ENCODE results near the gene ICAM4. TPM values are rescaled to one million over a fixed set of nuclear protein-coding genes. Genes with fewer than 3 reads are reported as not detected.

Gene ICAM4
- total and polyA plus RNA-seq, 2 donors (not counting 3 experiments of a cell fraction or from before 2014, with no cell fraction given): 0.44 to 0.49 TPM

DNA sequence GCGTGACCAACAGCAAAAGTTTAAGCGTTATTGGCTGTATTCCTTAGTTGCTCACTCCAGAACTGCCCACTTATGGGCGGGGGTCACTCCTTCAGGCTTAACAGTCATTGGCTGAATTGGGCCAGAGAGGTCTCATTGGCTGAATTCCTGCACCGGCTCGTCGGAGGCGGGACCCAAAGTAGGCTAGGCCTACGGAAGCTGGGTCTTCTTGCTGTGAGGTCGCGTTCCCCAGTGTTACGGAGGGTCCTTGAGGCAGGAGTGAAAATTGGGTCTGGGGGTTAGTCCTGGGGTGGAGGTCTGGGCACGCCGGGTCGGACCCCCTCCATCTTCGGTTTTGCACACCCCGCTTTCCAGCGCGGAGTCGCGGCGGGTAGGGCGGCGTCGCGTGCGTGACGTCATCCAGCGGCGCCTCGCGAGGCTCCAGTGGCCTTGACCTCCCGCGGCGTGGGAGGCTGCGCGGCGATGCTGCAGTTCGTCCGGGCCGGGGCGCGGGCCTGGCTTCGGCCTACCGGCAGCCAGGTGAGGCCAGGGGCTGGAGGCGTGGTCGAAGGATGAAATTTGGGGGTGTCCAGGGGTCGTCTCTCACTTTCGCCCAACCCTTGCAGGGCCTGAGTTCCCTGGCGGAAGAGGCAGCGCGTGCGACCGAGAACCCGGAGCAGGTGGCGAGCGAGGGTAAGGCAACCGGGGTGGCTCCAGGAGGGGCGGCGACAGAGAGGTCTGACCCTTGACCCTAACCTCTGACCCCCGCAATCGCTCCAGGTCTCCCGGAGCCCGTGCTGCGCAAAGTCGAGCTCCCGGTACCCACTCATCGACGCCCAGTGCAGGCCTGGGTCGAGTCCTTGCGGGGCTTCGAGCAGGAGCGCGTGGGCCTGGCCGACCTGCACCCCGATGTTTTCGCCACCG, 34.7 kb upstream of the ICAM4 start, which contains the start of gene MRPL4:
Gene MRPL4 (plus strand): TSS at position 423 of the 903 bp plus-strand sequence. CDS start 40 bp downstream, at position 463.
- Histone ChIP-seq H3K4me1 (ENCODE audit: control insufficient read depth, extremely low read depth, insufficient read depth, low read length) (peaks cover 8% of the 10 kb centered on the region), H3K9me1 (replicated peaks; ENCODE audit: control insufficient read depth, extremely low read depth, insufficient read depth, low read length) (no peaks in the 10 kb centered on the region), H3K36me3 (ENCODE audit: control insufficient read depth in 2 of 2, extremely low read depth in 1 of 2, insufficient read depth in 2 of 2, low read length in 2 of 2) (peaks cover 6 to 10% of the 10 kb centered on the region in 2 experiments), H3K9me3 (replicated peaks; ENCODE audit: control insufficient read depth, insufficient read depth, low read length) (no peaks in the 10 kb centered on the region), H3K27ac (ENCODE audit: insufficient read depth, low read depth, low read length) (peak within 1 kb of the TSS; percentile 14), H3K4me2 (ENCODE audit: insufficient read depth, low read length) (peak within 1 kb of the TSS; percentile 94), H2AFZ (ENCODE audit: low read depth, low read length) (peak within 1 kb of the TSS; percentile 78), H3K9ac (replicated peaks; ENCODE audit: extremely low read depth, insufficient read depth, low read length) (peak within 1 kb of the TSS; percentile 52), H3K27me3 (ENCODE audit: control insufficient read depth in 2 of 2, insufficient read depth in 2 of 2, low read length in 2 of 2) (no peaks in the 10 kb centered on the region), H4K20me1 (replicated peaks; ENCODE audit: control insufficient read depth, extremely low read depth, insufficient read depth, low read length) (no peaks in the 10 kb centered on the region), H3K79me2 (ENCODE audit: control insufficient read depth, insufficient read depth, low read length) (peaks cover 19% of the 10 kb centered on the region), H3K4me3 (replicated peaks in 1 of 3; ENCODE audit: insufficient read depth in 1 of 3, low read depth in 1 of 3, low read length in 3 of 3) (peak within 1 kb of the TSS; percentile 14 to 89 (median 59))
- dilution Hi-C loops (cut with MboI; ENCODE audit: extremely low pct_ligation_motif_present, low sequenced_read_pairs) (no loop called here), intact Hi-C loops (cut with micrococcal nuclease) (loop anchor here (2.0 to 5.0 kb wide), 3 partner anchors 80 to 177 kb away; partner anchors contain the start of gene RAVER1)
- TF ChIP-seq MYC (IDR thresholded peaks at IDR 0.05; ENCODE audit: low read depth, low read length) (peak; percentile 94), EZH2 (IDR thresholded peaks at IDR 0.05; ENCODE audit: borderline replicate concordance, low read depth, low read length, severe bottlenecking) (no peak), POLR2AphosphoS5 (IDR thresholded peaks at IDR 0.05; ENCODE audit: insufficient read depth, low read depth, low read length) (peak; percentile 78), GATA2 (IDR thresholded peaks at IDR 0.05; ENCODE audit: insufficient read depth, insufficient read length, low read depth, low read length) (no peak), POLR2A (IDR thresholded peaks at IDR 0.05; ENCODE audit: low read depth, low read length) (peak; percentile 72), FOS (IDR thresholded peaks at IDR 0.05; ENCODE audit: borderline replicate concordance, insufficient read depth, low read length) (no peak)
- TF ChIP-seq, protein P1, sequence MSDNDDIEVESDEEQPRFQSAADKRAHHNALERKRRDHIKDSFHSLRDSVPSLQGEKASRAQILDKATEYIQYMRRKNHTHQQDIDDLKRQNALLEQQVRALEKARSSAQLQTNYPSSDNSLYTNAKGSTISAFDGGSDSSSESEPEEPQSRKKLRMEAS (IDR thresholded peaks at IDR 0.05; ENCODE audit: insufficient read depth, insufficient read length): peak; percentile 24
- TF ChIP-seq, protein P2, sequence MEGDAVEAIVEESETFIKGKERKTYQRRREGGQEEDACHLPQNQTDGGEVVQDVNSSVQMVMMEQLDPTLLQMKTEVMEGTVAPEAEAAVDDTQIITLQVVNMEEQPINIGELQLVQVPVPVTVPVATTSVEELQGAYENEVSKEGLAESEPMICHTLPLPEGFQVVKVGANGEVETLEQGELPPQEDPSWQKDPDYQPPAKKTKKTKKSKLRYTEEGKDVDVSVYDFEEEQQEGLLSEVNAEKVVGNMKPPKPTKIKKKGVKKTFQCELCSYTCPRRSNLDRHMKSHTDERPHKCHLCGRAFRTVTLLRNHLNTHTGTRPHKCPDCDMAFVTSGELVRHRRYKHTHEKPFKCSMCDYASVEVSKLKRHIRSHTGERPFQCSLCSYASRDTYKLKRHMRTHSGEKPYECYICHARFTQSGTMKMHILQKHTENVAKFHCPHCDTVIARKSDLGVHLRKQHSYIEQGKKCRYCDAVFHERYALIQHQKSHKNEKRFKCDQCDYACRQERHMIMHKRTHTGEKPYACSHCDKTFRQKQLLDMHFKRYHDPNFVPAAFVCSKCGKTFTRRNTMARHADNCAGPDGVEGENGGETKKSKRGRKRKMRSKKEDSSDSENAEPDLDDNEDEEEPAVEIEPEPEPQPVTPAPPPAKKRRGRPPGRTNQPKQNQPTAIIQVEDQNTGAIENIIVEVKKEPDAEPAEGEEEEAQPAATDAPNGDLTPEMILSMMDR (IDR thresholded peaks at IDR 0.05; ENCODE audit: extremely low read depth in 1 of 2, insufficient read depth in 1 of 2, low read depth in 1 of 2, low read length in 2 of 2): no peak
- DNase-seq (ENCODE audit: low read depth, low spot score): peak; percentile 99
- no TSS peak for BruUV-seq (replicated peaks)
- CTCF ChIA-PET: interaction anchor here (1.0 to 3.6 kb wide), 5 partner anchors 24 to 321 kb away, joined by 3 to 65 read pairs (median 10); no protein-coding TSS in a partner anchor
- POLR2A ChIA-PET: no interaction called here
- FAIRE-seq: peak; percentile 100
